Keratinocyte (primary cell): ENCODE data around the gene C10orf95. TPM values are rescaled to one million over a fixed set of nuclear protein-coding genes. Genes with fewer than 3 reads are reported as not detected.
A peak's percentile ranks its signal among the peaks of the same experiment; 100 is the strongest.

Source experiments
- DNase-seq: peaks from one replicate; pipeline ENCODE4 v3.0.0-alpha.2; 2011; ENCODE audit warnings: low read depth, missing footprints, low spot score
- FAIRE-seq: peaks from 2 replicates; lab custom pipeline; 2011; peaks lifted over from hg19 to GRCh38; lab: Jason Lieb, UNC
- H2AFZ ChIP-seq: 2 replicates; pipeline ENCODE4 v1.6.0; 2012; ENCODE audit warnings: low read length, control low read depth, inconsistent platforms; ENCODE audit not compliant: control insufficient read depth
- H3K27ac ChIP-seq: 2 replicates; pipeline ENCODE4 v1.5.1; 2011; ENCODE audit warnings: low read length; ENCODE audit not compliant: control insufficient read depth, insufficient read depth
- H3K27me3 ChIP-seq: 3 replicates; pipeline ENCODE4 v1.6.0; 2011; ENCODE audit warnings: low read length; ENCODE audit not compliant: control insufficient read depth, insufficient read depth; ENCODE audit errors: extremely low read depth
- H3K36me3 ChIP-seq, 2 experiments: 2 replicates in 1 of 2; 3 replicates in 1 of 2; pipeline ENCODE4 v1.5.1; 2011; ENCODE audit warnings: low read length in 2 of 2, mild to moderate bottlenecking in 1 of 2; ENCODE audit not compliant: control insufficient read depth in 2 of 2, insufficient read depth in 2 of 2; ENCODE audit errors: extremely low read depth in 1 of 2
- H3K4me1 ChIP-seq: 3 replicates; pipeline ENCODE4 v1.5.1; 2011; ENCODE audit warnings: low read length; ENCODE audit not compliant: control insufficient read depth, insufficient read depth; ENCODE audit errors: extremely low read depth
- H3K4me2 ChIP-seq: 3 replicates; pipeline ENCODE4 v1.6.0; 2011; ENCODE audit warnings: low read depth, low read length; ENCODE audit not compliant: control insufficient read depth, insufficient read depth; ENCODE audit errors: extremely low read depth
- H3K4me3 ChIP-seq, 3 experiments: fragments of 200-600 bp in 1 of 3; sonication (generic) in 1 of 3; 2 replicates in 2 of 3; 3 replicates in 1 of 3; pipeline ENCODE4 v1.5.1; 2011 to 2016; ENCODE audit warnings: low read length in 3 of 3, mild to moderate bottlenecking in 3 of 3, control low read depth in 2 of 3, inconsistent platforms in 1 of 3, low read depth in 1 of 3, mixed read lengths in 1 of 3, mixed run types in 1 of 3, moderate library complexity in 1 of 3; ENCODE audit not compliant: control insufficient read depth in 2 of 3, insufficient read depth in 2 of 3; ENCODE audit errors: extremely low read depth in 1 of 3
- H3K79me2 ChIP-seq: 2 replicates; pipeline ENCODE4 v1.6.0; 2012; ENCODE audit warnings: low read length; ENCODE audit not compliant: control insufficient read depth, insufficient read depth
- H3K9ac ChIP-seq: 3 replicates; pipeline ENCODE4 v1.6.0; 2011; ENCODE audit warnings: low read length; ENCODE audit not compliant: control insufficient read depth, insufficient read depth; ENCODE audit errors: extremely low read depth
- H3K9me1 ChIP-seq: 3 replicates; pipeline ENCODE4 v1.6.0; 2011; ENCODE audit warnings: low read length; ENCODE audit not compliant: control insufficient read depth, insufficient read depth; ENCODE audit errors: extremely low read depth
- H3K9me3 ChIP-seq: 2 replicates; pipeline ENCODE4 v1.5.1; 2012; ENCODE audit warnings: low read depth, low read length; ENCODE audit not compliant: control insufficient read depth
- H4K20me1 ChIP-seq: 3 replicates; pipeline ENCODE4 v1.6.0; 2011; ENCODE audit warnings: low read length; ENCODE audit not compliant: control insufficient read depth, insufficient read depth; ENCODE audit errors: extremely low read depth
- EZH2 ChIP-seq: IDR thresholded peaks from one replicate; pipeline ENCODE4 v1.6.1; 2012; ENCODE audit warnings: inconsistent platforms, mild to moderate bottlenecking, low read length, moderate library complexity
- dilution Hi-C: fragments of 300-500 bp; cut with MboI; formaldehyde crosslinking; loops from one replicate; pipeline ENCODE4 v1.7.0; 2020; ENCODE audit warnings: low sequenced_read_pairs; ENCODE audit not compliant: extremely low pct_ligation_motif_present
- polyA plus RNA-seq, 5 experiments: library from polyadenylated mRNA; depleted of rRNA in 3 of 5; stranded (reverse) in 3 of 5; stranded (forward) in 1 of 5; unstranded in 1 of 5; fragments of >200 nt; gene quantifications; 1 replicate in 1 of 5; 2 replicates in 3 of 5; 3 replicates in 1 of 5; pipeline versions ENCODE4 v1.2.1 to v1.2.3, GENCODE V29; 2011 to 2012; ENCODE audit warnings: missing spikeins in 2 of 5, low read depth in 1 of 5, low replicate concordance in 1 of 5
- TF ChIP-seq, protein P1 (sequence below), 3 experiments: IDR thresholded peaks in 1 of 3; conservative IDR thresholded peaks in 1 of 3; optimal IDR thresholded peaks in 1 of 3; 2 replicates in 2 of 3; 3 replicates in 1 of 3; pipeline versions ENCODE3 to v1.5.1; 2011; ENCODE audit warnings: low read length in 3 of 3, mild to moderate bottlenecking in 3 of 3, moderate library complexity in 2 of 3, control low read depth in 1 of 3, inconsistent platforms in 1 of 3; ENCODE audit not compliant: insufficient read depth in 2 of 3; ENCODE audit errors: extremely low read depth in 1 of 3

Gene C10orf95
- polyA plus RNA-seq, 1 donor (not counting 4 experiments of a cell fraction or from before 2014, with no cell fraction given): 0.63 TPM

DNA sequence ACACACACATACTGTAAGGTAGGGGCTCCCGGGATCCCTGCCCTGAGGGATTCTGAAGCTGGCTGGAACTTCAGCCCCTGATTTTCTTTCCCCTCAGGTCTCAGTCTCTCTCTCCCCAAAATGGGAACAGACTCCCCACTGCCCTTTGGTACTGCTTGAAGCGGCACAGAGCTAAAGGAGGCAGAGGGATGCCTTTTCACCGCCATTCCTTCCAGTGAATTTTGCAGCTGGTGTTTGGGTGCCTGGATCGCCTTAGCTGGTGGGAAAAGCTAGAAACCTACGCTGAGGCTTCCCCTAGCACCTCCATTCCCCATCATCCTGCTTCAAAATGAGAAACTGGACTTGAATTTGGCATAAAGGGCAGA lies 16.2 kb downstream of the C10orf95 start:
- TF ChIP-seq, protein P1, sequence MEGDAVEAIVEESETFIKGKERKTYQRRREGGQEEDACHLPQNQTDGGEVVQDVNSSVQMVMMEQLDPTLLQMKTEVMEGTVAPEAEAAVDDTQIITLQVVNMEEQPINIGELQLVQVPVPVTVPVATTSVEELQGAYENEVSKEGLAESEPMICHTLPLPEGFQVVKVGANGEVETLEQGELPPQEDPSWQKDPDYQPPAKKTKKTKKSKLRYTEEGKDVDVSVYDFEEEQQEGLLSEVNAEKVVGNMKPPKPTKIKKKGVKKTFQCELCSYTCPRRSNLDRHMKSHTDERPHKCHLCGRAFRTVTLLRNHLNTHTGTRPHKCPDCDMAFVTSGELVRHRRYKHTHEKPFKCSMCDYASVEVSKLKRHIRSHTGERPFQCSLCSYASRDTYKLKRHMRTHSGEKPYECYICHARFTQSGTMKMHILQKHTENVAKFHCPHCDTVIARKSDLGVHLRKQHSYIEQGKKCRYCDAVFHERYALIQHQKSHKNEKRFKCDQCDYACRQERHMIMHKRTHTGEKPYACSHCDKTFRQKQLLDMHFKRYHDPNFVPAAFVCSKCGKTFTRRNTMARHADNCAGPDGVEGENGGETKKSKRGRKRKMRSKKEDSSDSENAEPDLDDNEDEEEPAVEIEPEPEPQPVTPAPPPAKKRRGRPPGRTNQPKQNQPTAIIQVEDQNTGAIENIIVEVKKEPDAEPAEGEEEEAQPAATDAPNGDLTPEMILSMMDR (optimal IDR thresholded peaks at IDR 0.05 in 1 of 3, IDR thresholded peaks at IDR 0.05 in 1 of 3, conservative IDR thresholded peaks at IDR 0.05 in 1 of 3; ENCODE audit: extremely low read depth in 1 of 3, insufficient read depth in 2 of 3, low read length in 3 of 3): no peak
- TF ChIP-seq EZH2: peak; percentile 28
- H3K4me2 ChIP-seq: no peak overlapping the region
- FAIRE-seq: no peak

DNA sequence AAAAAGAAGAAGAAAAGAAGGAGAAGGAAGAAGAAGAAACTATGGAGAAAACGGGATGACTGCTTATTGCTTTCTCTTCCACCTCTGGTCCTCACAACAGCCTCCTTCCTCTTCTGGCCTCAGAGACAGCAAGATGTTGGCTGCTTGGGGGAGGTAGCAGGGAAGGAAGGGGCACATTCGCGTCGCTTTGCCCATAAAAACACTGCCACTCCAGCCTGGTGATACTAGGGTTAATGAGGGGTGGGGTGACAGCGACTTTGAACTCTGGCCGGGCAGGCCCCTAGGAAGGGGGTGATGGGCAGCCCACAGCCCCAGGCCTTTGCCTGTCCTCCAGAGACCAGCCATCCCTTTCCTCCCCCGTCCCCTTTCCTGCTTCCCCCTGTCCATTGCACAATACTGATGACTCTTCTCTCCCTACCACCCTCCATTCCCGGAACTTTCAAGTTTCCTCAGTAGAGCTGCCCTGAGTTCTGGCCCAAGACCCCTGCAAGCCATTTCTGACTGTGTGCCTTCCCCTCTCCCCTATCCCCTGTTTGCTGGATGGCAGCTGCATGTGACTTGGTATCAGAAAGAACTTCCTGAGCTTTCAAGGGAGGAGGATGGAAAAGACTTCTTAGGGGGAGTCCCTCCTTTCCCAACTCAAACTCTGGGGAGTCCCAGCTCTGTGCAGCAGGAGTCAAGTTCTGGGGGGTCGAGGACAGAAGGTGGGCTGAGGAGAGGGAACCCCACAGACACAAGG lies 16.8 kb downstream of the C10orf95 start:
- Histone ChIP-seq H3K4me1 (peaks cover 6% of the 10 kb centered on the region), H3K27ac (no peak overlapping the region), H3K9ac (no peak overlapping the region)

More for the DNA sequence above, 16.2 kb downstream of the C10orf95 start:
- dilution Hi-C loops: no loop called here
- H3K27ac ChIP-seq: no peak overlapping the region
- peaks cover 20% of the 10 kb centered on the region for H3K27me3 ChIP-seq
- no peaks in the 10 kb centered on the region for H3K9me1 ChIP-seq
- no peak overlapping the region for H3K4me3 ChIP-seq
- no peaks in the 10 kb centered on the region for H4K20me1 ChIP-seq
- H3K36me3 ChIP-seq: no peaks in the 10 kb centered on the region
- H3K4me1 ChIP-seq: peaks cover 6% of the 10 kb centered on the region
- H3K9me3 ChIP-seq: no peaks in the 10 kb centered on the region
- no peak for DNase-seq
- H3K79me2 ChIP-seq: peaks cover 10% of the 10 kb centered on the region
- H3K9ac ChIP-seq: no peak overlapping the region
- H2AFZ ChIP-seq: no peak overlapping the region

More for the DNA sequence above, 16.8 kb downstream of the C10orf95 start:
- H3K9me3 ChIP-seq: no peaks in the 10 kb centered on the region
- DNase-seq (no peak), FAIRE-seq (no peak)
- peaks cover 10% of the 10 kb centered on the region for H3K79me2 ChIP-seq
- H3K4me3 ChIP-seq: no peak overlapping the region
- dilution Hi-C loops: no loop called here
- TF ChIP-seq, protein P1 (optimal IDR thresholded peaks at IDR 0.05 in 1 of 3, IDR thresholded peaks at IDR 0.05 in 1 of 3, conservative IDR thresholded peaks at IDR 0.05 in 1 of 3; ENCODE audit: extremely low read depth in 1 of 3, insufficient read depth in 2 of 3, low read length in 3 of 3): no peak
- no peak for TF ChIP-seq EZH2
- H3K36me3 ChIP-seq: peaks cover 0 to under 1% of the 10 kb centered on the region in 2 experiments
- H3K4me2 ChIP-seq: no peak overlapping the region
- no peaks in the 10 kb centered on the region for H3K9me1 ChIP-seq
- no peaks in the 10 kb centered on the region for H4K20me1 ChIP-seq
- peaks cover 20% of the 10 kb centered on the region for H3K27me3 ChIP-seq
- H2AFZ ChIP-seq: no peak overlapping the region
